Measurements from ENCODE around the gene KRT4. TPM values are rescaled to one million over a fixed set of nuclear protein-coding genes. Genes with fewer than 3 reads are reported as not detected.

KRT4 gene
- polyA plus RNA-seq, 2 of the 4 experiments (the other 2 are of a cell fraction), result 2.1 to 12.8 TPM

GRCh38 chr12:52860102-52860823, 46.3 kb upstream of the KRT4 start:
- Histone ChIP-seq H3K4me2 (peak overlapping the region; percentile 52), H3K4me1 (peaks cover 18% of the 10 kb centered on the region), H3K27ac (peak overlapping the region; percentile 46 to 78; a peak in 5 of 6 replicates), H3K9me3 (no peaks in the 10 kb centered on the region), H3K4me3 (no peak overlapping the region)
- ChIA-PET CTCF (interaction anchor here (1.0 to 4.7 kb wide), 6 partner anchors 10 to 717 kb away, joined by 3 to 27 read pairs (median 6); no protein-coding TSS in a partner anchor), POLR2A (interaction anchor here (0.8 to 1.3 kb wide), 3 partner anchors 13 to 705 kb away, joined by 3 to 4 read pairs (median 4); partner anchors contain the start of gene EIF4B)
- no peak for FAIRE-seq
- TF ChIP-seq FOSL2 (IDR thresholded peaks at IDR 0.05) (no peak), FOSL2 (CRISPR knock-in tag; IDR thresholded peaks at IDR 0.05) (peak; percentile 42; the same call in 1 of the 2 replicates), RFX5 (IDR thresholded peaks at IDR 0.05) (peak; percentile 60; the same call in 1 of the 2 replicates), CEBPB (IDR thresholded peaks at IDR 0.05) (peak; percentile 53 to 62; a peak in 3 of 4 replicates), ATOH8 (CRISPR knock-in tag; IDR thresholded peaks at IDR 0.05; ENCODE audit: low read depth) (no peak), CTCF (IDR thresholded peaks at IDR 0.05) (no peak), MAFK (IDR thresholded peaks at IDR 0.05; ENCODE audit: partially characterized antibody) (peak; percentile 10)
- 77% methylated on average over 5 of the region's 6 CpGs for WGBS (ENCODE audit: missing lambda C conversion rate)
- peak; percentile 52 to 89 for DNase-seq (ENCODE audit: low read depth in 1 of 2, low spot score in 1 of 2)
- ATAC-seq, result peak; percentile 93 to 95

GRCh38 chr12:52857500-52857899, 43.6 kb upstream of the KRT4 start:
- no peak overlapping the region for H3K4me2 ChIP-seq
- ChIA-PET POLR2A (no interaction called here), CTCF (interaction anchor here (0.6 to 1.0 kb wide), 2 partner anchors 11 to 123 kb away, joined by 3 to 4 read pairs; no protein-coding TSS in a partner anchor)
- ATAC-seq, result no peak
- no peak overlapping the region for H3K27ac ChIP-seq
- H3K4me1 ChIP-seq, result peaks cover 15% of the 10 kb centered on the region
- WGBS (ENCODE audit: missing lambda C conversion rate), result 77% methylated on average over 3 of the region's 3 CpGs
- no peak for TF ChIP-seq POLR2AphosphoS2 (conservative IDR thresholded peaks at IDR 0.05; ENCODE audit: low read length)
- no peak for TF ChIP-seq RFX5 (IDR thresholded peaks at IDR 0.05)
- no peak for TF ChIP-seq RAD21 (conservative IDR thresholded peaks at IDR 0.05 in 1 of 2, IDR thresholded peaks at IDR 0.05 in 1 of 2)
- TF ChIP-seq FOSL2 (IDR thresholded peaks at IDR 0.05), result no peak
- TF ChIP-seq FOSL2 (CRISPR knock-in tag; IDR thresholded peaks at IDR 0.05), result no peak
- TF ChIP-seq RNF2 (IDR thresholded peaks at IDR 0.05; ENCODE audit: borderline replicate concordance, low read depth), result no peak
- TF ChIP-seq CTCF (IDR thresholded peaks at IDR 0.05), result no peak
- TF ChIP-seq HMGXB4 (CRISPR knock-in tag; IDR thresholded peaks at IDR 0.05; ENCODE audit: borderline replicate concordance), result no peak
- no peak for TF ChIP-seq HOXA7 (CRISPR knock-in tag; IDR thresholded peaks at IDR 0.05)
- no peak for TF ChIP-seq CBX2 (IDR thresholded peaks at IDR 0.05; ENCODE audit: borderline replicate concordance, low read depth)
- no peak for TF ChIP-seq ELK1 (IDR thresholded peaks at IDR 0.05; ENCODE audit: low read depth, low read length)
- no peak for TF ChIP-seq USF2 (IDR thresholded peaks at IDR 0.05)
- TF ChIP-seq ESRRA (IDR thresholded peaks at IDR 0.05; ENCODE audit: borderline replicate concordance, low read length), result no peak
- H3K4me3 ChIP-seq, result no peak overlapping the region
- no peak for FAIRE-seq
- DNase-seq (ENCODE audit: low read depth in 1 of 2, low spot score in 1 of 2), result no peak
- H3K9me3 ChIP-seq, result no peaks in the 10 kb centered on the region

Data from A549 (cell line).